HG03565 (cell line): ENCODE data around the gene FAM217B.
A peak's percentile ranks its signal among the peaks of the same experiment; 100 is the strongest.
"Not testable (repeated sequence)": the region's sequence is repeated elsewhere in the genome, so short reads cannot be mapped to it uniquely, and the experiment has no call there.

Experiments
- ATAC-seq: cut with Tn5 transposase; IDR thresholded peaks from one replicate; pipeline ENCODE4 v1.9.1; 2021; ENCODE audit warnings: mild to moderate bottlenecking, moderate library complexity; ENCODE audit not compliant: unreplicated experiment

Gene FAM217B

DNA sequence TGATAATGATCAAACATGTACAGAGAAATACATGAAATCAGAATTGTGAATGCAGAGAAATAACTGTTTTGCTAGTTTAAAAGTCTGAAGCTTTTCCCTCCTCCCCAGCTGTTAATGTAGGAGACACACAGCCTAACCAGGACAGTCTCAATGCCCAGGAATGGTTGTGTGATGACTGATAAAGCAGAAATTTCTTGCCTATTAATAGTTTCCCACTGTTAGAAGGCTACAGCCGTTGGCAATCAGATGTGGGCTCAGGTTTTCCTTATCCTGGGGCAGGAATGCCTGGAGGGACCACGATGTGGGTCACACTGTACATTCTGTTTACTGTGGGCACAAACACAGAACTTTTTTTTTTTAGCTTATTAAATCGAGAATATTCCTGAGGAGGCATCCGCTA, 2.0 kb upstream of the FAM217B start:
- no peak for ATAC-seq

DNA sequence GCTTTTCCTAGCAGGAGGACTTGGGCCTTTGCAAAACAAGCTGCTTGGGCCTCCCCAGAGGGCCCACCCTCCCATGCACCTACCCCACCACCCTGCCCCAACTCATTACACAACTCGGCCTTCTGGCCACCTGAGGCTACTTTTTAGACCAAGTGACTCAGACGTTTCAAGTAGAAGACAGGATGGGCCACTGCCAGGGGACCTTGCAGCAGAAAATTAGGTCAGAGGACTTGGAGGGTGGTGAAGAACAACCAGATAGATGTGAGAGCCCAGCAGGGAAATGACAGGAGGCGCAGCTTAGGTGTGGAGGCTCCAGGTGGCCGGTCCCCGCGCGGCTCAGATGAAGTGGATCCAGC, 1.5 kb upstream of the FAM217B start:
- ATAC-seq, result no peak

DNA sequence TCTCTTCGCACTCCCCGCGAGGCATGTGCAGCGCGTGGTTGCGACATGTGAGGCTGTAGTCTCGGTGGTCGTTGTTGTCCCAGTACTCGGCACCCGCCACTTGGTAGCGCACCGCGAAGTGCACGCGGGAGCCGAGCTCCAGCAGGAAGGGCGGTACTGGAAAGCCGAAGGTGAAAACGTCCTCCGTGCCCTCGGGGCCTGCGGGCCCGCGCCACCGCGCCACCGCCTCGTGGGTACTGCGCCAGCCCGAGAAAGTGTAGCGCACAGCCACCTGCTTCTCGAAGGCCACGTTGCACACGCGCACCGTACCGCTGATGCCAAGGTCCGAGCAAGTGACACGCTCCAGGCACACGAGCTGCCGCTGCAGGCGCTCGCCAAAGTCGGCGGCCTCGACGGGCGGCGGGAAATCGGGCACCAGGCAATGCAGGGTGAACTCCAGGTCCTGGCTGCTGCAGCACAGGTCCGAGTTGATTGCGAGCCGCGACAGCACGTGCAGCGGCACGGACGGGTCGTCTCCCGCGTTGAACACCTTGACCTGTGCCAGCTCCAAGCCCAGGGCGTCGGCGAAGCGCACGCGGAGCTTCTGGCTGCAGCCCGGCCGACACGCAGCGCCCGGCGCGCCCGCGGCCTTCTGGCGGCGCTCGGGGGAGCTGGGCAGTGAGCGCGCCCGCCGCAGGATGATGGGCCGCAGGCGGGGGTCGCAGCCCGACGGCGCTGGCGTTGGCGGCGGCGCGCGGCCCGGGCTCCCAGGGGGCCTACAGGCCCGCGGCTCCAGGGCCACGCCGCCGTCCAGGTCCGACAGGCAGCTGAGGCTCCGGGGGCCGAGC, 924 bp upstream of the FAM217B start:
- ATAC-seq, result no peak

DNA sequence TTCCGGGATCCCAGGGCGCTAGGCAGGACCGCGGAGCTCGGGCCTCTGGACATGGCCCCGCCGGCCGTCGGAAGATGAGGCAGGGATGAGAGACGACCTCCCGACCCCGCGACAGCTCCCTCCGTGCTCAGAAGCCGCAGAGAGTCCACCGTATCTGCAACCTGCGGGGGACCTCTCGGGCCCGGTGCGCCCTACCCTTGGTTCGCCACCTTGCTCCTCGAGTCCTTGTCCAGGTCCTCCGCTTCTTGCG, 385 bp upstream of the FAM217B start:
- peak; percentile 15 for ATAC-seq

DNA sequence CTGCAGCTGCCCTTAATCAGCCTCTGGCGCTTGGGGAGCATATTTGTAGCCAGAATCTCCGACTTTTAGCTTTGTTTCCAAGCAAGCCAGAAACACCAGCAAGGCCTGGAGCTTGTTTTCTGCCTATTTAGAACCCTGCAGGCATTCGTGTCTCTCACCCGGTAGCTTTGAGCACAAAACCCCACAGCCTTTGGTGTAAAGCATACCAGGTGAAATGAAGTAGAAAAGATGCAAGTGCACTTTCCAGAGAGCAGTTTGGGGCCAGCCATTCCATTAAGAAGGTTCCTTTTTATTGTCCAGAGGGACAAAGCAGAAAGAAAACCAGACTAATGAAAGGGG, 736 bp downstream of the FAM217B start:
- no peak for ATAC-seq

DNA sequence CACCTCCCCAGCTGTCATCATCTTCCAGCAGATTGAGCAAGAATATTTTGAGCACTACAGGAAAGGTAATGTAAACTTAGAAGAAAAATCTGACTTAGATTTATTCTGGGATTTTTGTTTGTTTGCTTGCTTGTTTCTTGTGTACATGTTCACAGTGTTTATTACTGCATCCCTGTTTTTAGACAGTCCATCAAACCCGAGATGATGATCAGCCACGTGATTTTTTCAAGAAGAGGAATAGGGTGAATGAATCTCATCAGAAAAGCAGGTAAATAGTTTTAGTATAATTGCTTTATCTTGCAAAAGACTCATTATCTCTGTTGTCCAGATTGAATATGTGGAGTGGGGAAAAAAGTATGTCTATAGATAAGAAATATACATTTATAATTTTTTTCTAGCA, 2.1 kb downstream of the FAM217B start:
- no peak for ATAC-seq

DNA sequence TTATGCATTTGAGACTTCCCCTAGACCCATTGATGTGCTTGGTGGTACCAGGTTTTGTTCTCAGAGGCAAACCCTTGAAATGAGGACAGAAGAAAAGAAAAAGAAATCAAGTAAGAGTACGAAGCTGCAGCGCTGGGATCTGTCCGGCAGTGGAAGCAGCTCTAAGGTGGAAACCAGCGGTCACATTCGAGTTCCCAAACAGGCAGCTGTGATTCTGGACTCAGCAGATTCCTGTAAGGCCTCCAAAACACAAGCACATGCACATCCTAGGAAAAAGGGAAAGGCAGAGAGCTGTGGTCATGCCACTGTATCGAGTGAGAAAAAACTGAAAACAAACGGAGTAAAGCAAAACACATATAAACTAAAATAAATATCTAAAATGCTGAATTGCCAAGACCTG, 4.5 kb downstream of the FAM217B start:
- ATAC-seq, result no peak

DNA sequence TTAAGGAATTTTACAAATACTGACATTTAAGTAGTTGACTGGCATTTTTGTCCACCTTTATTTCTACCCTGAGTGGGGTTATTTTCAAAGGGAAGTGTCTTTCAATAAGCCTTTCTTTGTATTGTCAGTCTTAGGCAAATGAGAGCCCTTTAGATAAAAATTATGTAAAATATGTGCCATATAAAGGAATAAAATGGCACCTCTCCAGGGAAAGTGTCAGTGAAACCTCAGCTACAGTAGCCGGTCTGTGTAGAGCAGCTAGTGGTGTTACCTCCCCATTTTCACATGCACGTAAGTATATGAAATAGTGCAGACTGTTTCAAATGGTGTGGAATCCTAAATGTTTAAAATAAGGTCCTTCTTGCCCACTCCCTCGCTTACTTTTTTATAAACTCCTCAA, 5.0 kb downstream of the FAM217B start:
- no peak for ATAC-seq

DNA sequence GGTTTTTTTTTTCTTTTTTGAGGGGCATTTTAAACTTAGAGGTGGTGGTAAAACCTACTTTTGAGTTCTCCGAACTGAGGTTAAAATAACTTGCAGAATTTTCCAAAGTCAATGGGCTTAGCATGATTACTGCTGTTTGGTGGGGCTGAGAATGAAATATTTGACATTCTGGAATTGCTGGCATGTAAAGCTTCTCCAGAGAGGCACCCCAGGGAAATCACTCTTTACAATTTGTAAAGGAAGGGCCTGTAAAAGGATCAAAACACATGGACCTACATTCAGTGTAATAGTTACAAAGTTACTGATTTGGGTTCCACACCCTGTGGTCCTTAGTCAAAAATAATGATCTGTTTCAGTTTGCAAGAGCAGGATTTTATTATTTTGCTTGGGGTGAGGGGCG, 5.5 kb downstream of the FAM217B start:
- ATAC-seq, result no peak

DNA sequence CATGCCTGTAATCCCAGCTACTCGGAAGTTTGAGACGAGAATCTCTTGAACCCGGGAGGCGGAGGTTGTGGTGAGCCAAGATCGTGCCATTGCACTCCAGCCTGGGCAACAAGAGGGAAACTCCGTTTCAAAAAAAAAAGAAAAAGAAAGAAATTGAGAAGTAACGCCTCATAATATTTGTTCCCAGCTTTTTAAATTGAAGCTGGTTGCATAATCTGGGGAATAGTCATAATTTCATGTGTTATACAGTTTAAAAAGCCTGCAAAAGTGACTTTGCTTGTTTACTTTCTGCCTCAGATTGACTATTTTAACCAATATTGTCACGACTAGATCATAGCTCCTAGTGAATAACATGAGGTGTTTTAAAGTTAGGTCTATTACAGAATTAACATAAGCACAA, 7.2 kb downstream of the FAM217B start:
- ATAC-seq, result no peak

DNA sequence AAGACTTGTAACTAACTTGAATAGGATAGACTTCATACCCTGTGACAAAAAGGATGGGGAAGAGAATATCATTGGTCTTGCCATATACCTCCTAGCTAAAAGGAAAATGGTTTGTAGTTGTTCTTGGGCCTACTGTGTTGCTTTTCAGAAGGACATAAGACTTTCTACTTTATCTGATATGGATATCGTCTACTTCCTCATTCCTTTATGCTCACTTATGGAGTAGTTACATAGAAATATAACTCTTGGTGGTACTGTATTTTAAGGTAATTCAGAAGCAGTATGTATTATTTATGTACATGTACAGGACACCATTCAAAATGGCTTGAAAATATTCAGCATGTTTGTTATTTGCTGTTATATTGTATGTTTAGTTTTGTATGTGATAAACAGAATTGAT, 8.0 kb downstream of the FAM217B start:
- no peak for ATAC-seq

DNA sequence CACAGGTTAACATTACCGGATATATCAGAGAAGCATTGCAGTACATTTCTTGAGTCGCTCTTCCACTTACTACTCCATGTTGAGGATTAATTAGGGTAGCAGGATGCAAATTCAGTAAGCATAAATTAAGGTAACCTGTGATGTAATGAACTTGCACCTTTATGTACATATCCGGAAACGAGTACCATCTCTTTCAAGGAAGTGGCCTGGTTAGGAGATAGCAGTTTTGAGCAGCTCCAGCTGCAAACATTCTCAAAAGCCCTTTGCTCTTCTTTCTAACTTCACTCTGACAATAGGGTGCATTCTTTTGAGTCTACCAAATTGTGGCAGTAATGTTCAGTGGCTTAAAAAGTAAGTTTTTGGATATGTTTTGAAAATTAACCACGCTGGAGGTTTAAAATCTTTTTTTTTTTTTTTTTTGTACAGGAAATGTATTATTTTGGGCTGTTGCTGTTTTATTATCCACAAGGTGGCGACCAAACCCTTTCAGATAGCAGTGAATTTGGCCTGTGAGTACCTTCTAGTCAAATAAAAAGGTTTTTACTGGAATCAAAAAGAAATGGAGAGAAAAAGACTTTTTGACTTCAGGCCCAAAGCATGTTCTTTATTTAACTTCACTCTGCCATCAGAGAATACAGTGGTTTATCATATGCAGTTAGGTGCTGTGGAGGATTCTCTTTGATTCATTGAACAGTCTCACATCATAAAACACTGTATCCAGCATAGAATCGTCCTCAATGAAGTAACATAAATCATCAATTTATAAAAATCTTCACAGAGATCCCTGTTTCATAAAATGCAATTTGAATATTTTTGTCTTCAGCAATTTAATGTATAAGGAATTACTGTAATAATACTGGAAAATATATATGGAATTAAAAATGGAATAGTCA, 8.9 kb downstream of the FAM217B start:
- ATAC-seq, result no peak

DNA sequence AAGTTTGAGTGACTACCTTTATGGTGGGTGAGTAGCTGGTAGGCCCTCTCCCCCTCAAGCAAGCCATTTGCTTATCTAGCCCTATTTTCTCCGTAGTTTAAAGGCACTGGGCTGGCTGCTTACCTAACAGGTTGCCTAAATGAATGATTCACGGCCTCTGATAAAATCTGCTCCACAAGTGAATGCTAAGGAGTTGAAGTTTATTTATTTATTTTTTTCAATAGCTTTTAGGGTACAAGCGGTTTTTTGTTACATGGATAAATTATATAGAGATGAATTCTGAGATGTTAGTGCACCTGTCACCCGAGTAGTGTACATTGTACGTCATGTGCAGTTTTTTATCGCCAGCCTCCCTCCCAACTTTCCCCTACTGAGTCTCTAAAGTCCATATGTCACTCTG, 9.7 kb downstream of the FAM217B start:
- no peak for ATAC-seq

DNA sequence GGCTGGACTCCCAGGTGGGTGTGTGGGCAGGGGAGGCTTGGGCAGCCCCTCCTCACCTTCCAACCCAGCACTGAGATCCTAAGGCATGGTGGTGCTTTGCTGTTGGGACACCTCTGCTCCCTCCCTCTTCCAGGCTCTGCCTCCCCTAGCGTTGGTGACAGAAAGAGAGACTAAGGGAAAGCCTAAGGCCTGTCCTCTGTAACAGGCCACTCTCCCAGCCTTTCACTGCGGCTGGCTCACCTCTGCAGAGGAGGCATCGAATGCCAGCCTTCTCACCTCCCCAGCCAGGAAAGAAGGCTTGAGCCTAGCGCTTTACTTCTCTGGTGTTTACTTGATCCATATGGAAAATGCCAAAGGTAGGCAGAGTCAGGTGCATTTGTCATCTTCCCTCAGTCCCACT, 14.5 kb downstream of the FAM217B start:
- ATAC-seq, result no peak

DNA sequence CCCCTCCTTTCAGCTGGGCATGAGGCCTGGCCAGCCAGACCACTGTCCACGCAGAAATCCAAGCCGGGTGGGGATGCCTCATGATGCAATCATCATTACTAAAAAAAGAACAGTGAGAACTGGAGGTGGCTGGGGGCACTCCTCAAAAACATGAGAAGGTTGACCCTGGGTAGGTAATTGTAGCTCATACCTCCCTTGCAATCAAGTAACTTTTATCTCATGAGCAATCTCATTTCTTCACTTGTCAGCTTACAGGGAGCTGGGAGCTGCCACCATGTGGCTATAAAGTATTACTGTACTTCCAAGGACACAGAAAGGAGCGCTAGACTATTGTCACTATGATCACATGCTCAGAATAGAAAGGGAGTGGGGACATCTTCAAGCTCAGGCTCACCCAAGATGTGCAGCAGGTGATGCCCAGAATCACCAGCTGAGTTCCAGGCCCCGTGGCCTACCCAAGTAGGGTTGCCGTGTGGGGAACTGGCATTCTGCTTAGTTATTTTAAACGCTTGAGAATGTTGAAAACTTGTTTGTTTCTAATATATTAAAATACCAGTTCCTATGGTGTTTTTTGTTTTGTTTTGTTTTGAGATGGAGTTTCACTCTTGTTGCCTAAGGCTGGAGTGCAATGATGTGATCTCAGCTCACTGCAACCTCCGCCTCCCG, 15.1 kb downstream of the FAM217B start:
- no peak for ATAC-seq

DNA sequence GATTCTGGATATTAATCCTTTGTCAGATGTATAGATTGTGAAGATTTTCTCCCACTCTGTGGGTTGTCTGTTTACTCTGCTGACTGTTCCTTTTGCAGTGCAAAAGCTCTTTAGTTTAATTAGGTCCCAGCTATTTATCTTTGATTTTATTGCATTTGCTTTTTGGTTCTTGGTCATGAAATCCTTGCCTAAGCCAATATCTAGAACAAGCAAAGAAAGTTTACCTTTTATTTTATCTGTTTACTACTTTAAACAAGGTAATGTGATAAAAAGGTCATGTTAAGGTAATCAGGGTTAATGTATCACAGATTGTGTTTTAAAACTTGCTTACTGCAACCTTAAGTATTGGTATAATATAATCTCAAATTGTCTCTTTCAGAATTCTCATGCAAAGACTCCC, 17.4 kb downstream of the FAM217B start:
- ATAC-seq, result not testable (repeated sequence)

DNA sequence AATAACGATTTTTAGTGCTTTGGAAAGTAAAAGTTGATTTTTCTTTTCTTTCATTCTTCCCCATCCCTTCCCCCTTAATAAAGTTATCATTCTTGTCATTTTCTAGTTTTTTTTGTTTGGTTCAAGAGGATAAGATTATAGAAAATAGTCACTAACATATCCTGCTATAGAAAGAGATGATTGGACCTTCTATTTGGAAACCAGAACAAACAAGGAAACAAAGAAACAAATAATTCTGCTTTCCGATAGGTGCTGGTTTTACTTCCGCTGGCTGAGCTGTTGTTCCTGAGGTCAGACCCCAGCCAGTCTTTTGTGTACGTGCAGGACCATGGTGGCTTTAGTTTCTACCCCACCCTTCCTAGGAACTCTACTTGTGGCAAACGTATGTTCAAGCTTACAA, 17.9 kb downstream of the FAM217B start, which contains the start of gene CDH26:
CDH26 (plus strand) TSS at position 301 of the 400 bp plus-strand sequence. CDS start 304 bp downstream, outside the sequence.
- ATAC-seq, result no peak

DNA sequence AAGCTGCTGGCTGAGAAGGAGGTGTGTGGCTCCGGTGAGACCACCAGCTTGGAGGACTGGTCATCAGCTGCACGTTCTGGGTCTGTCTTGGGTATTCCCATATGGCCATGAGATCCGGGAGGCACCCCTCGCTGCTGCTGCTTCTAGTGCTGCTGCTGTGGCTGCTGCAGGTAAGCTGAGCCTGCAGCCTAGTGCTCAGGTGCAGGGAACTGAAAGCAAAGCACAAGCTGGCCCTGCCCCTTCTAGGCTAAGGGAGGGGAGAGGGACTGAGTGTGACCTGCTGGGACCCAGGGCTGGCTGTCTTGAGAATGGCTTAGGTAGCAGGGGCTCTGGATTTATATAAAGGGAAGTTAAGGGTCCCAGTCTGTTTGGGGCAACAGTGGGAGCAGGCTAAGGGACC, 18.4 kb downstream of the FAM217B start:
- ATAC-seq, result no peak

DNA sequence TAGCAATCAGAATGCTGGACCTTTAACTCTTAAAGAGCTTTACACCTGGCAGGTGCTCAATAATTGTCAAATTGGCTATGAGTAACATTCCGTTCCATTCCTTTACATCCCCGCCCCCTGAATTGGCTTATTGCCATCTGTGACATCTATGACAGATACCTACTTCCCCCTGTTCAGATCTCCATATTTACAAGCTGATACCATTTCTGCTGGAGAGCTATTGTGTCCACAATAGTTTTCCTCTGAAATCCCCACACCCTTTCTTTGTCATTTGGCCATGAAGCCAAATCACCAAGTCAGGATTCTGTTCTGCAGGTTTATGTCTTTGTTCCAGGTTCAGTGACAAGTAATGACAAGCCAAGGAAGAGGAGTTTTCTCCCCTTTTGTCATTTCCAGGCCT, 21.2 kb downstream of the FAM217B start:
- ATAC-seq, result no peak

DNA sequence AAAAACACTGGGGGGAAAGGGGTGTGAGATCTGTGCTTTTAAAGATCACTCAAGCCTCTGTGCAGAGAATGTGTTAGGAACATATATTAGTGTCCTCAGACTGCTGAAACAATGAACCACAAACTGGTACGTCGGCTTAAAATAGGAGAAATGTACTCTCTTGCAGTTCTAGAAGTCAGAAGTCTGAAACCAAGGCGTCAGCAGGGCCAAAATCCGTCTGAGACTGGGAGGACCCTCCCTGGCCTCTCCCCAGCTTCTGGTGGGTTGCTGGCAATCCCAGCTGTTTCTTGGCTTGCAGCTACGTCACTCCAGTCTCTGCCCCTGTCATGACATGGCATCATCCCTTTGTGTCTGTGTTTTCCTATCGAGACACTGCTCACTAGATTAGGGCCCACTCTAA, 22.0 kb downstream of the FAM217B start:
- no peak for ATAC-seq

DNA sequence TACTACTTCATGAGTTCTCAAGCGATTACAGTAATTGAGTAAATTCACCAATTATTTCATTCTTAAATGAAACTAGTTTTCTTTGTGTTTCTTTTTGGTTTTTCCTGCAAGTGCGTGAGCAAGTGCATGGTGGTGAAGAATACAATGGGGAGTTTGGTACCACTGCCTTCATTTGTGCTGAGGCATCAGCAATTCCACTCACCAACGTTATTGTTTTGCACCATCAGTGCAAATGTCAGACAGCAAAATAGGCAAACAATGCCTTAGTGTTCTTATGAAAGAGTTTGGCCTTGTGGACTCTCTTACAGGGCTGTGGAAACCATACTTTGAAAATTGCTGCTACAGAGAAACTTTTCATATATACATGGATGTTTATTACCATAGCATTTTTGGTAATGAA, 26.2 kb downstream of the FAM217B start:
- no peak for ATAC-seq

DNA sequence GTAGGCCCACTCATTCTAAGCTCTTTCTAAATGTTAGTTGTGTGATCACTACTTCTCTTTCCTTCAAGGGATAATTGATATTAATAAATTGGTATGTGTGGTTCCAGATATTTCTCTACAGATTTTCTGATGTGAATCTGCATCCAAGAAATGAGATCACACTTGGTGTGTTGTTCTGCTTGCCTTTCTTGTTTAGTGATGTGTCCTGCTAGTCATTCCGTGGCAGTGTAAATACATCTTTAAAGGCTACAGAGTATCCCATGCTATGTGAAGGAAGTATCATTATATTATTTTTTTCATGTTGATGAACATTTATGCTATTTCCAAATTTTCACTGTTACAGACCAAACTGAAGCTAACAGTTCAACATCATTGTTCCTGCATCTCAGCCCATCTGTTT, 31.2 kb downstream of the FAM217B start:
- no peak for ATAC-seq
